AG04449 (cell line): Measurements from ENCODE around the gene FAH.
A peak's percentile ranks its signal among the peaks of the same experiment; 100 is the strongest.

Experiments
- CTCF ChIA-PET: fragments of 350-600 bp; formaldehyde crosslinking; extraction: SDS; loops from one replicate; lab custom pipeline; 2021; ENCODE audit warnings: antibody characterized with exemption; lab: Yijun Ruan, JAX
- POLR2A ChIA-PET: fragments of 400-600, 350-600 bp; formaldehyde crosslinking; extraction: SDS; loops from one replicate; lab custom pipeline; 2020; ENCODE audit warnings: antibody characterized with exemption, inconsistent platforms; lab: Yijun Ruan, JAX
- DNase-seq: peaks from one replicate; pipeline ENCODE4 v3.0.0-alpha.2; 2010; ENCODE audit warnings: low read depth, low spot score
- H3K4me3 ChIP-seq: 2 replicates; pipeline ENCODE4 v1.5.1; 2011; ENCODE audit warnings: low read depth, mild to moderate bottlenecking, control low read depth, low read length
- TF ChIP-seq, protein P1 (sequence below): IDR thresholded peaks from one replicate; pipeline ENCODE4 v1.5.1; 2011; ENCODE audit warnings: mild to moderate bottlenecking, moderate library complexity, low read length, control low read depth, inconsistent platforms; ENCODE audit not compliant: insufficient read depth; ENCODE audit errors: missing control alignments

FAH gene

DNA sequence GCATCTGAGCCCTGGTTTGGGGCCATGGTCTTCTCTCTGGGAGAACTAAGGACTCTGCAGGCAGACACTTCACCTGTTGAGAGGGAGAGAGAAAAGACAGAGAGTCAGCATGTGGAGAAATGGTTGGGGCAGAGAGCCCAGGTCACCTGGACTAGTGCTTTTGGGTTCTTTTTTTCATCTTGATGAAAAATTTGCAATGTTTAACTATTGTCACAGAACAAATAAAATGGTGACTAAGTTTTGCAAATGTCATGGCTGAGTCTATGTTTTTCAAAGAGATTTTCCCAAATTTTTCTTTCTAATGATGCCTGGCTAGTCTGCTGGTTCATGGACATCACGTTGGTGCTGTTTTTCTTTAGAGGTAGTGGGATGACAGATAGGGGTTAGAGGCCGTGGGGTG, 17.8 kb downstream of the FAH start:
- TF ChIP-seq, protein P1, sequence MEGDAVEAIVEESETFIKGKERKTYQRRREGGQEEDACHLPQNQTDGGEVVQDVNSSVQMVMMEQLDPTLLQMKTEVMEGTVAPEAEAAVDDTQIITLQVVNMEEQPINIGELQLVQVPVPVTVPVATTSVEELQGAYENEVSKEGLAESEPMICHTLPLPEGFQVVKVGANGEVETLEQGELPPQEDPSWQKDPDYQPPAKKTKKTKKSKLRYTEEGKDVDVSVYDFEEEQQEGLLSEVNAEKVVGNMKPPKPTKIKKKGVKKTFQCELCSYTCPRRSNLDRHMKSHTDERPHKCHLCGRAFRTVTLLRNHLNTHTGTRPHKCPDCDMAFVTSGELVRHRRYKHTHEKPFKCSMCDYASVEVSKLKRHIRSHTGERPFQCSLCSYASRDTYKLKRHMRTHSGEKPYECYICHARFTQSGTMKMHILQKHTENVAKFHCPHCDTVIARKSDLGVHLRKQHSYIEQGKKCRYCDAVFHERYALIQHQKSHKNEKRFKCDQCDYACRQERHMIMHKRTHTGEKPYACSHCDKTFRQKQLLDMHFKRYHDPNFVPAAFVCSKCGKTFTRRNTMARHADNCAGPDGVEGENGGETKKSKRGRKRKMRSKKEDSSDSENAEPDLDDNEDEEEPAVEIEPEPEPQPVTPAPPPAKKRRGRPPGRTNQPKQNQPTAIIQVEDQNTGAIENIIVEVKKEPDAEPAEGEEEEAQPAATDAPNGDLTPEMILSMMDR: no peak
- CTCF ChIA-PET: no interaction called here
- DNase-seq: no peak
- no peak overlapping the region for H3K4me3 ChIP-seq
- POLR2A ChIA-PET: no interaction called here

DNA sequence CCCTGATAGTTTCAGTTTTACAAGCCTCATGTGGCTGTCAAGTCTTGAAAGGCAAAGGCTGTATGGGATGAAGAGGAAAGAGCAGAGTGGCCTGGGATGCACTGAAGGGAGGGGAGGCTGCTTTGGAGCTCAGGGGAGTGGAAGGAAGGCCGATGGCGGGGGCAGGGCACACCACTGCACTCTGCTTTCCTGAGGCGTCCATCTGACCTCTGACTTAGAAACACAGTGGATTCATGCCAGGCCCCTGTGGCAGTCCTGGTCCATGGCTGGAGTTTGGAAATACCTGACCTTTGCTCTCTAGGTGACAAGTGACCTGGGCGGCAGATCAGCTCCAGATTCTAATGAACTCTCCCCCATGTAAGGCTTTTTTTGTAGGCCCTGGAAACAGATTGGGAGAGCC, 19.0 kb downstream of the FAH start:
- CTCF ChIA-PET: interaction anchor here (0.7 to 4.7 kb wide), 9 partner anchors 8 to 318 kb away, joined by 3 to 42 read pairs (median 5); partner anchors contain the start of gene MTHFS
- POLR2A ChIA-PET: interaction anchor here (0.6 kb wide), 1 partner anchor 11 kb away, joined by 4 read pairs; no protein-coding TSS in a partner anchor
- no peak overlapping the region for H3K4me3 ChIP-seq
- TF ChIP-seq, protein P1: no peak
- DNase-seq: no peak

DNA sequence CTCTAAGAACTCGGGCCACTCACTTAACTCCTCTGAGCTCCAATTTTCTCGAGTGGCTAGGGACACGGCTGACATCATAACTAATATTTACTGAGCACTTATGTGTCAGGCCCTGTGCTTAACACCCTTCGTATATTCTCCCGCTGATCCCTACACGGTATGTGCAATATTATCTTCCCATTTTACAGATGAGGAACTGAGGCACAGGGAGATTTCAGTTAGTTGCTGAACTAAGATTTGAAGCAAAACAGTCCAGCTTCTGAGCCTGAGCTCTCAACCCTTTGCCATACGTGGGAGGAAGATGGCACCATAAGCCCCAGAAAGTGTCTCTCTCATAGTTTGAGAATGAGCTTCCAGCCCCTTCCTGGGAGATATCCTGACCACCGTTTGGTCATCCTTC, 19.6 kb downstream of the FAH start:
- H3K4me3 ChIP-seq: no peak overlapping the region
- ChIA-PET POLR2A (interaction anchor here (0.6 kb wide), 1 partner anchor 12 kb away, joined by 4 read pairs; no protein-coding TSS in a partner anchor), CTCF (interaction anchor here (0.7 to 4.7 kb wide), 11 partner anchors 9 to 319 kb away, joined by 3 to 42 read pairs (median 4); partner anchors contain the start of gene MTHFS)
- no peak for DNase-seq
- TF ChIP-seq, protein P1: no peak

DNA sequence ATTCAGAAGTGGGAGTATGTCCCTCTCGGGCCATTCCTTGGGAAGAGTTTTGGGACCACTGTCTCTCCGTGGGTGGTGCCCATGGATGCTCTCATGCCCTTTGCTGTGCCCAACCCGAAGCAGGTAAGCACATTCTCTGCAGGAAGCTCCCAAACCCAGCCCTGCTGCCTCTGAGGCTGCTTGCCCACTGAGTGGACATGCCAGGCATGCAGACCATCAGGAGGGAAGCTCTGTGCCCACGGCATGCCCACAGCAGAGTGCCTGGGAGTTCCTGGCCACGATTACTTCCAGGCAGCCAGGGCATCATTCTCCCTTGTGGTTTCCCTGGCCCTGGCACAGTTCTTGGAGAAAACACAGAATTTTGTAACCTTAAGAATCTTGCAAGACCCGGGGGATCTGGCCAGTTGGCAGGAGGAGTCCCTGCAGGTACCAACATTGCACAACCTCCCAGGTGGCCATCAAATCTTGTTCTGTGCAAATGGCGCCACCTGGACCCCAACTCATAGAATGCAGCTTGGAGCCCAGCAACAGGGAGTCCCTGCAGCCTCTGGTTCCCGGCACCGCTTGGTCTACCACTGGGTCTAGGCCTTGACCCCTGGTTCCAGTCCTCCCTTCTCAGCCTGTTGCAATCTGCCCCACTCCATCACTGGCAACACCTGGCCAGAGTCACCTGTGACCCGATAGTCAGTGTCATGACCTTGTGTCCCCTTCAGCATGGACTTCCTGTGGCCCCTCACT, 20.4 kb downstream of the FAH start:
- no peak overlapping the region for H3K4me3 ChIP-seq
- TF ChIP-seq, protein P1: peak; percentile 77
- no peak for DNase-seq
- CTCF ChIA-PET: interaction anchor here (1.0 to 4.7 kb wide), 11 partner anchors 9 to 320 kb away, joined by 3 to 42 read pairs (median 5); partner anchors contain the start of gene MTHFS
- POLR2A ChIA-PET: no interaction called here

DNA sequence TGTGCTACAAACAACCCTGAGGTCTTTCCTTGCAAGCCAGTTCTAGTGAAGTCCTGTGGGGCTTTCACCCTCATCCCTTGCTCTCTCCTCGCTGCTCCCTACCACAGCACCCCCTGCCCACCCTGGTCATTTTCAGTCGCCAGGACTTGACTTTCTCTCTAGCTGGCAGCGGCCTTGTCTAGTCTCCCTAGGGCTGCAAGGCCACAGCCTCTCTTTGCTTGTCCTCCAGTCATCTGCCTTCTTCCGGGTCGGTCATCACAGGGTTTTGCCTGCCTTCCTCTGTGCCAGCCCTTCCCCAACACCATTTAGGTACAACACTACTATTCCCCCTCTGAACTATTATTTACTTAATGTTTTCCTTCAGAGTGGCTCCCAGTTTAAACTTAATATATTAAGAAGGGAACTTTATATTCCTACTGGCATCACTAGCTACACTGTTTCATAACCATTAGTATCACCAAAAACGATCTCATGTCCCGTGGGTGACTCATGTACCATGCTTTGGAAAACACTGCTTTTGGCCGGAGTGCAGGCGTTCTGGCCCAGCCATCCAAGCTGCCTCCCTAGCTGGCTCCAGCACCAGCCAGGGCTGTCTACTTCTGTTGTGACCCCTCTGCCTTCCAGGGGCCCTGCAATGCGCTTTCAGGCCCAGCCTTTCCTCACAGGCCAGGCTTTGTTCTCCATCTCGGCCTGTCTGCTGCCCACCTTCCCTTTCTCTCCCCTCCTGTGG, 21.4 kb downstream of the FAH start:
- POLR2A ChIA-PET: no interaction called here
- TF ChIP-seq, protein P1: no peak
- no peak overlapping the region for H3K4me3 ChIP-seq
- peak; percentile 50 for DNase-seq
- CTCF ChIA-PET: interaction anchor here (1.0 to 4.7 kb wide), 10 partner anchors 8 to 321 kb away, joined by 3 to 42 read pairs (median 4); no protein-coding TSS in a partner anchor
